GM19455 (cell line): Measurements from ENCODE around the gene TMEM208.
A peak's percentile ranks its signal among the peaks of the same experiment; 100 is the strongest.

Source experiments
- ATAC-seq: cut with Tn5 transposase; IDR thresholded peaks from one replicate; pipeline ENCODE4 v1.9.1; 2021; ENCODE audit not compliant: unreplicated experiment

Gene TMEM208

DNA sequence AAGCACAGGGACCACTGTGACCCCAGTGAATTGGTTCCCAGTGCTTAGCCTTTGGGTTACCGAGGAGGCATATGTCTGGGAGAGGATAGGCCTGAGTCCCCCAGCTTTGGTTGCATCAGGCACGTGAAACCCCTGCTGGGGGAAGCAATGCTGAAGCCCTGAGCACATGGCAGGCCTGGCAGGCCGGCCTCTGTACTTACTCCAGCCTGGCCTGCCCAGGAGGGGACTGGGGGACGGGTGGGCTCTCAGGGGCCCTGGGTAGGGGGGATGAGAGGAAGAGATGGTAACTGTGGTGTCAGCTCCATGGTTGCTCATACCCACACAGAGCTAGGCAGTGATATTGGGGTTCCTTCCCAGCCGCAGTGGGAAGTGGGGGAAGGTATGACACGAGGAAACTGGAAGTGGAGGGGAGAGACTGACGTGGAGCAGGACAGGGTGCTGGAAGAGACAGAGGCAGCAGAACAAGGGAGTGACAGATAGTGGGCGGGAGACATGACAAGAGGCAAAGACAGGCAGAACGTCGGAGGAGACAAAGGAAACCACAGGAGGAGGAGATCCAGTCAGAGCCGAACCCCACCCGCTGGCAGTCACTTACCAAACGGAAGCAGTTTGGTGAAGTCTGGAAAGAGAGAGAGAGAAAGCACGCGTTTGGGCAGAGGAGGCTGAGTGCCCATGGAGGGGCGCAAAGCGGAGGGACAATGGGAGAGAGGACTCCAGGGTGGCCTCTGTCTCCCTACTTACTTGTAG is 9.1 kb downstream of the TMEM208 start:
- no peak for ATAC-seq

DNA sequence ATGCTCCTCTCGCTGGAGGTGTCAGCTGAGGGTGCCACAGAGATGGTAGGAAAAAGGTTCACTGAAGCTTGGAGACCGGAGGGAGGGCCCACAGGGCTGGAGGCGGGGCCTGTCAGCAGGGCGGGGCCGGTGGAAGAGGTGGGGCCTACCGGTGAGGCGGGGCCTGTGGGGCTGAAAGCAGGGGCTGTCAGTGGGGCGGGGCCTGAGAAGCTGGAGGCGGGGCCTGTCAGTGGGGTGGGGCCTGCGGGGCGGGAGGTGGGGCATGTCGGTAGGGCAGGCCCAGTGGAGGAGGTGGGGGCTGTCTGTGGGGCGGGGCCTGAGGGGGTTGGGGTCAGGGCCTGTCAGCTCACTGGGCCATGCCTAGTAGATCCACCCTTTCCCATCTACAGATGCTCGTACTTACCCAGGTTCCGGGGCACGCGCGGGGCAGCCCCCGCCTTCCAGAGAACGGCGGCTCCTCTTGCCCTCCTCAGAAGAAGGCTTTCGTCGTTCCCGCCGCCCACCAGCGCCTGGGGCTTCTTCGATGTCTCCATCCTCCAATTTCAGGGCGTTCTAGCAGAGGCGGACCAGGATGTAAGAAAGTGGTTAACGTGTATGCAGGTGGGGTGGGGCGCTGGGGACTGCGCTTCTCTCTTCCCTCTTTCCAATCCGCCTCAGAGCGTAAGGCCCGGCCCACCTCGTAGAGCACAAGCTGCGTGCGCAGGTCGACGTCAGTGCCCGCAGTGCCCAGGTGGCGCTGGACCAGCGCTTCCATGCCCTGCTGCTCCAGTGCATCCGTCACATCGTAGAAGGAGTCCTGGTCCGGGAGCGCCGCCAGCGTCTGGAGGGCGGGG is 9.8 kb downstream of the TMEM208 start:
- ATAC-seq: no peak

- no peak for ATAC-seq
Measured at GRCh38 chr16:67237396-67238277, 10.7 kb downstream of the TMEM208 start.

DNA sequence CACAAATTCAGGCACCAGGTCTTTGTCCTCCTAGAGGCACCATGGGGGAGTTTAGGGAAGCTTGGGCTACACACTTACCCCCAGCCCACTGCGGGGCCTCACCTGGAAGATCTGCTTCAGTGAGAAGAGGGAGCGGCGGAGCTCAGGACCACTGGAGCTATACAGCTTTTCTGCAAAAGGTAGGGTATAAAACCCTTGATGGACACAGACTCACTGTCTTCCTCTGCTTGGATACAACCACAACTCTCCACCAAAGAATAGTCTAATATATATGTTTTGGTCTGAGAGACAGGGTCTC is 11.3 kb downstream of the TMEM208 start:
- no peak for ATAC-seq

- no peak for ATAC-seq
Measured at GRCh38 chr16:67238806-67239470, 12.0 kb downstream of the TMEM208 start.

DNA sequence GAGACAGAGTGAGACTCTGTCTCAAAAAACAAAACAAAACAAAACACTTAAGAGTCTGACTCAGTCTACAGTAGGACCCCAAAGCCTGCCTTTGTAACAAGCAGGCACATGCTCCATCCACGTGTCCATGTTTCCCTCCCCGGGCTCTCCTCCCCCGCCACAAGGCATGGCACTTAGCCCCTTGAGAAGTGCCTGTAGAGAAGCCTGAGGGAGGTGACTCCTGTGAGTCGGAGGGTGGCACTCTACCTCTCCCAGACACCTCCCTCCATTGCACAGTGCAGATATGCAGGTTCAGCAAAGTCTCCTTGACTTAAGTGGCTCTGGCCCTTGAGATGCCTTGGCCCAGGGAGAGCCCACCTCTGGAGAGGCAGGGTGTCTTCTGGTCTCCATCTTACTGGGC is 13.6 kb downstream of the TMEM208 start:
- ATAC-seq: no peak

DNA sequence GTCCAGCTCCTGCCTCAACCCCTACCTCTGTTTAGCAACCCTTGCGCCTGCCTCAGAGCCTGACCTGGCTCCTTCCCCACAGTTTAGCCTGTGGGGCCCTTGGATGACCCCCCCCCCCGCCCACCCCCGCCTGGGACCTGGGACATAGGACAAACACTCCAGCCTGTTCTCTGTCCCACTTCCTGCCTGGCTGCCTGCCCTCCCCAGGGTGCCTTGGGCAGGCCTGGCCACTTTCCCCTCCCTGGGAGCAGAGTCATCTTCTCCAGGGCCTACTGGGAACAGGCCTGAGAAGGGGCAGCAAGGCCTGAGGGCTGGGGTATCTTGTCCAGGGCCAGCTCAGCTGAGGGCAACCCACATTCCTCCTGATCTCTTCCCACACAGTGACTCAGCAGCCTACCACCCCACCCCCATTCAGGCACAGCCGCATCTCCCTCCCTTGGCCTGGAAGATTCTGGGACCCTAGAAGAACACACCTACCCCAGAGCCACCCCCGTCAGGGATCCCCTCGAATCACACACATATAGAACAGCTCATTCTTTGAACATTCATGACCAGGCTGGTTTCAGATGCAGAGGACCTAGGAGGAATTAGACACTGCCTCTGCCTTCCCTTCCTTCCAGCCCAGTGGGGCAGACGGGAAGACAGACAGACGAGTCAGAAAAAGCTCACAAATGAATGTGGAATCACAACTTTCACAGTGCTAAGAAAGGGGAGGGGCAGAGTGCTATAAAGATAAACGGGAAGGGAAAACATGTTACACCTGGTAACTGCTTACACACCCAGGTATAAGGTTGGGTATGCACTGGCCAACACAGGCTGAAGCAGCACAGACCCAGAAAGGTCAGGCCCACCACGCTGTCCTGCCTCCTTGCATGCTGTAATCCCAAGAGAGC is 14.3 kb downstream of the TMEM208 start:
- ATAC-seq: no peak

GRCh38 chr16:67242138-67242730 is 15.3 kb downstream of the TMEM208 start:
- no peak for ATAC-seq

DNA sequence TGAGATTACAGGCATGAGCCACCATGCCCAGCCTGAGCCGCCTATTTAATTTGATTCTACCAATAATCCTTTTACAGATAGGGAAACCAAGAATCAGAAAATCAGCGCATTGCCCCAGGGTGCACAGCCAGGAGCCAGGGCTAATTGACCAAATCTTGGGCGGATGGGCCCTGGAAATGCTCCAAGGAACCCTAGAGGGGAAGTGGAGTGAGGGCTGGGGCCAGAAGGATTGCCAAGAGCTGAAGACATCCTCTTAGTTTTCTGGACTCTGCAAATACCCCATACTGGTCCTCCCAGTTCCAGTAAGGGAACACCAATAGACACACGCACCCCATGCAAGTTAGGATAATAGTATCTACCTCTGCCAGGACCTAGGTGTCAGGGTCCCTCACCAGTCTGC is 16.6 kb downstream of the TMEM208 start:
- no peak for ATAC-seq

DNA sequence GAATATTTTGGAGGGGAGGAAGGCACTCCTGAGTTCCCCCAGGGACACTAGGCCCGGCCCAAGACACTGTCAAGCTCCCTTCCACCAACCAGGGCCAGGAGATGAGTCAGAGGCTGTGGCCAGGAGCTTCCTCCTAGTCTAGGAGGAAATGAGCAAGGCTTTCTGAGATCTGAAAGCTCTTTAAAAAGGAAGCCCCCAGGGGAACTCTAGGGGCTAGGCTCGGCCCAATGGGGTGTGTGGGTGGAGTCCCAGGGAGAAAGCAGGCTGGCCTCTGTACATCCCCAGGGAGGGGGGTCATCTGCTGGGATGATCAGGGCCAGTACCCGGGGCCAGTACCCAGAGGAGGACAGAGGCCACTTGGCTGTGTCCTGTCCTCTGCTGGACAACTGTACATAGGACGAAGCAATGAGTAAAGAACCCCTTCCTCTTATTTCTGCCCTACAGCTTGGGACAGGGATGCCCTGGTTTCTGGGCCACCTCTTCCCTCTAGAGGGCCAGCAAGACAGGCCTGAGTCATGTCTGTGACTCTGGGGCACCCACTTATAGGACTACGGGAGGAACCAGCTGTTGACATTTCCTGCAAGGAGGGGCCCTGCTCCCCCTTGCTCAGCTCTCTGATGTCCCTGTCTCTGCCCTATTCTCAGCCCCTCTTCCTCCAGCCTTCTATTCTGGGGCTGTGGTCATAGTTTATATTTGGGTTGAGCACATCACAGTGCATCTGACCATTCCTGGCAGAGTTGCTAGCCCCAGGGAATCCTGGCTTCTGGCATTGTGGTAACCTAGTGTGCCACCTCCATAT is 17.7 kb downstream of the TMEM208 start:
- ATAC-seq: peak; percentile 48

GRCh38 chr16:67245186-67245585 is 18.3 kb downstream of the TMEM208 start:
- ATAC-seq: no peak

DNA sequence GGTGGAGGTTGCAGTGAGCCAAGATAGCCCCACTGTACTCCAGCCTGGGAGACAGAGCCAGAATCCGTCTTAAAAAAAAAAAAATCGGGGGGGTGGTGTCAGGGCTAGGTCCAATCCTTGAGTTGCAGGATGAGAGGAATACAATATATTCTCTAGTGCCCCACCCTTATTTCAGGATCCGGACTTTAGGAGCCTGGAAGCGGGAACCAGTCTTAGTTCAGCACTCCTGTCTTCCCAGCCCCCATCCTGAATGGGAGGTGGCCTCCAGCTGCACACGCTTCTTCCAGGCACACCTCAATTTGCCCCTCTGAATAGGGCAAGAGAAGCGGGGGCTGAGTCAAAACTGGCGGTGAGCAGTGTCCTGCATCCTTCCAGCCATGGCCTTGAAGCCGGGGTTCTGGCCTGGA is 18.7 kb downstream of the TMEM208 start:
- ATAC-seq: no peak

GRCh38 chr16:67246081-67246755 is 19.3 kb downstream of the TMEM208 start:
- peak; percentile 29 for ATAC-seq

GRCh38 chr16:67246756-67247191 is 19.8 kb downstream of the TMEM208 start:
- ATAC-seq: peak; percentile 1

- peak; percentile 45 for ATAC-seq
Measured at GRCh38 chr16:67247192-67248072, 20.5 kb downstream of the TMEM208 start, which contains the start of gene FHOD1. TSS of gene FHOD1 (minus strand) at chr16:67247481. CDS start at chr16:67247410, 71 bp downstream.

GRCh38 chr16:67248073-67248400 is 21.1 kb downstream of the TMEM208 start:
- ATAC-seq: no peak
